GM21528 (cell line): ENCODE results near the gene ATP13A5.

Source experiments
- ATAC-seq: cut with Tn5 transposase; IDR thresholded peaks from one replicate; pipeline ENCODE4 v1.9.1; 2021; ENCODE audit warnings: mild to moderate bottlenecking, moderate library complexity; ENCODE audit not compliant: unreplicated experiment, low FRiP score

ATP13A5 gene

DNA sequence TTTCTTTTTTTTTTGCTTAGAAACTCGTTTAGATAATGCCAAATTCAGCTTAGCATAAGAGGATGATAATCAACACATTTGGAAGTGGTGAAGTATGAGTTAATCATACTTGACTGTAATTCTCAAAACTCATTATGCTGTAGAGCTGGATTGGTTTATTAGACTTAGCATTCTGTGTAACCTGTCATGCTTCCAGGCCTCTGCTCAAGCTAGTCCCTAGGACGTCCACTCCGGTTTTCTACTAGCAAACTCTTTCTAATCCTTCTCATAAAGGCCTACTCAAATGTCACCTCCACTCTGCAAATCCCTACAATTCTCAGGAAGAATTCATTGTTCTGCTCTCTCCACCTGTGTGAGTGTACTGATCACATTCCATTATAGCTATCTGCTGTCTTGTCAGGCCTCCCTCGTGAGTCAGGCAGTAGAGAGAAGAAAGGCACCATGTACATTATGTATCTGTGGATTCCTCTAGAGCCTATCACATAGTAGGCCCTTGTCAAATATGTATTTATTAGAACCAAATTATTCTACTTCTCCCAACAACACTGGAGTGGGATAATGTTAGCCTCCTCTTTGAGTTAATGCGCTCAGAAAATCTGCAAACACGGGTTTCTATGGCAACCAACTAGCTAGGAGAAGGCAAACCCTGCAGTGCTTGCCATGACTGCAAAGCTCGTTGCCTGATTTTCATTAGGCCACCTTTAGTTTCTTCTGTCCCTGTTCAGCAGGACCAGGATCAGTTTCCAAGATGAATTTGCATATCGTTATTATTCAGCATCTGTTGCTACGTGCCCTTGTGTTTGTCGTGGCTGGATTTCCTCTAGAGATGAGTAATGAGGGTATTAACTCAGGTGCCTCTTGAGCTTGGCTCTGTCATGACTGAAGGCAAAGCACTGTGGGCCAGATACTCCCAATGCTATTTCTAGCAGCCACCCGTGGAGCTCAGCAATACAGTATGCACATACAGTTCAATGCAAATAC, 30.7 kb downstream of the ATP13A5 start:
- no peak for ATAC-seq

DNA sequence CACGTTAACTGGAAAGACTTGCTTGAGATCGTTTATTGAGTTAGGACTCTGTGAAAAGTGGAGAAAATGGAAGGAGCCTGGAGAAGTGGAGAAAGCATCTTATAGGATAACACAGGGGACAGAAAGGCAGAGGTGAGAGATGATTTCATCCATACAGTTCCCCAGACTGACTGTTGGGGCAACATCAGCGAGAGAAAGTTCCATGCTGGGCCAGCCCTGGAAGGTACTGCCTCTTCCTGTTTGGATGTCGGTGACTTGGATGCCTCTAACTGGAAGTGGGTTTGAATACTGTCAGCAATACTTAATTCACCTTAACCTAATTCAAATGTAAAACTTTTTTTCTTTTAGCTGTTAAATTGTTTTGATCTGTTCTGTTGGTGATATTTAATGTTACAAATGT, 32.3 kb downstream of the ATP13A5 start:
- ATAC-seq: no peak

DNA sequence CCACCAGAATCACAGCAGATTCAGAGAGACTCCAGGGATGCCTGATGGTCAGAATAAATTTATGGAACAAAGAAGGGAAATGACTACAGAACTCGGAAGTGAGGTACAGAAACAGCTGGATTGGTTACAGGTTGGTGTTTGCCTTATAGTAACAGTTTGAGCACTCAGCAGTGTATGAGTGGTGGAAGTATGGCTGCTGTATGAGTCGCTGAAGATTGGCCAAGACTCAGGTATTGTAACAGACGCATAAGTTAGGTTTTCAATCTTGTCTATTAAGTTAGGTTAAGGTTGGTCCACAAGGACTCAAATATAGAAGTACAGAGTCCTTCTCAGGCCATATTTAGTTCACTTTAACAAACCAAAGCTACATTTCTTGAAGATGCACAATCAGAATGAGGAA, 33.1 kb downstream of the ATP13A5 start:
- ATAC-seq: no peak

DNA sequence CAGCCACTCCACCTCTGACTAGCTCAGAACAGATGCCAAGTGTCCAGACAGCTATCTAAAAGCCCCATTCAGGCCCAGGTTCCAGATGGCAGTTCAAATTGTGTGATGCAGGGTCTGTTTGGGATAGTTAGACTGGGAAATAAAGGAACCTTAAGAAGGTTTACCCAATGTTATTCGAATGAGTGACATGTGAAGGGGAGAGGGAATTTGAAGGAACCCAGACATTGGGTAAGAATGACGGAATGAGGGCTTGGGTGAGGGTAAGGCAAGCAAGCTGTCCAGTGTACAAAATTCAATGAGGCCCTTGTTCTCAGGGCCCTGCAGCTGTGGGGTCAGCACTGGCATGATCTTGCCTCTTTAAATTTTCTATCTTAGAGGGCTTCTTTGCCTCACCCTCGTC, 34.1 kb downstream of the ATP13A5 start:
- ATAC-seq: no peak

DNA sequence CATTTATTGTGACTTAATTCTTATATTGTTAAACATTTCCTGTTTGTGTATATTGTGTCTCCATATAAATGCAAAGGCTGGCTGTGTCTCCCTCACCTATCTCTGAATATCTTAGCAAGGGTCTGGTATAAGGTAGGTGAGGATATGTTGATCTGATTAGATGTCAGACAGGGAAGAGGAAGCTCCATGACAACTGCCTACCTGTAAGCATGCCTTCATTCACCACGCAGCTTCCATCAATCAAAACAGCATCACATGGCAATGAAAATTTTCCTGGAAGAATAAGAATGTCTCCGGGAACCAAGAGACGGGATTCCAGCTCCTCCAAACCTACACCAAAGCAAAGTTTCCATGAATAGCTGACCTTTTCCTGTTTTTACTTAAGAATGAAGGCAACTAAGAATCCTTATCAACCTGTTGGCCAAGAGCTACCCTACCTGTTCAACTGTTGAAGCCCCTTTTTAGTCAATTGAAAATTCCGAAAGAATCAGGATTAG, 34.8 kb downstream of the ATP13A5 start:
- ATAC-seq: no peak

DNA sequence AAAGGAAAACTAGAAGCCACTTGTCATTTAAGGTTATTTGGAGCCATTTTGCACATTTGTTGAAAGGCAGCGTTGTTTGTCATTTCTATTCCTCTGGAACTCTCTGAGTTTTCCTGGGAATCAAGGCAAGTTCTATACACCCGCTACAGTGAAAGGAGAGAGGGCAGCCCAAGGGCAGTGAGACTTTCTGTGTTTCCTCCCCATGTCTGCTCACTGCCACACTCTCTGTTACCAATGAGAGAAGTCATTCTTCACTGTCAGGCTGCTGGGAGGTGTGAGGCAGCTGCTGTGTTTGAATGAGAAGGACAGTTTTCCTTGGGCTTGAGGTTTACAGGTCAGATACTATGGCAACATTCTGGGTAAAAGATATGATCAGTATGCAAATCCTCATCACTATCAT, 36.0 kb downstream of the ATP13A5 start:
- no peak for ATAC-seq

DNA sequence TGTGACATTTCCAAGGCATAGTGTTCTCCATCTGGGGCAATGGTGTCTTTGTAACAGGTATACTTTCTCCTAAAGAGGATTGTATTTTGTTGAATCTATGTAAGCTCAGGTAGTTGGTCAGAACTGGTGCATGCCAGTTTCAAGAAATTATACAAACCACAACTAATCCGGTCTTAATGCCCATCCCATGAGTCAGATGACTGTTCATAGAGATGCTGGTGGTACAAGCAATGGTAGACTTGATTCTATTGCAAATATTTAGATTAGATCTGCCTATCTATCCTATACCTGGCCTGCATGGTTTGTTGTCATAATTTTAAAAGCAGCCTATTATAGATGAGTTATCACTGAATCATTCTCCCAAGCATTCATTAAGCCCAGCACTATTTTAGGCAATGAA, 43.5 kb downstream of the ATP13A5 start:
- ATAC-seq: no peak

DNA sequence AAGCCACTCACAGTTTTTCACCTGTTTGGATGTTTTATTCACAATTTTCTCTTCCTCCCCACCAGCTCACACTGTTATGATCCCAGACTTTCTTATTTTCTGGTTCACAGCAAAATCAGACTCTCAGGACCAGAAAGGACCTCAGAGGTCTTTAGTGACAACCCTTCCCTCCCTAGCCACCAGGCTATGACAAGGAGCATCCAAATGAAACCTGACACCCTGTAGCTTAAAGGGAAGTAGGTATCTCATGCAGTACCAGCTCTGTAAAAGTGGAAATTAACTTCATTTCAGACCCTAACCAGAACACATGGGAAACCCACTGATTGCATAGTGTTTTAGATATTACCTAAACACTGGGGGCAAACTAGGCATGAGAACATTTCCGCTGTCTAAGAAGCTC, 45.3 kb downstream of the ATP13A5 start:
- ATAC-seq: no peak

DNA sequence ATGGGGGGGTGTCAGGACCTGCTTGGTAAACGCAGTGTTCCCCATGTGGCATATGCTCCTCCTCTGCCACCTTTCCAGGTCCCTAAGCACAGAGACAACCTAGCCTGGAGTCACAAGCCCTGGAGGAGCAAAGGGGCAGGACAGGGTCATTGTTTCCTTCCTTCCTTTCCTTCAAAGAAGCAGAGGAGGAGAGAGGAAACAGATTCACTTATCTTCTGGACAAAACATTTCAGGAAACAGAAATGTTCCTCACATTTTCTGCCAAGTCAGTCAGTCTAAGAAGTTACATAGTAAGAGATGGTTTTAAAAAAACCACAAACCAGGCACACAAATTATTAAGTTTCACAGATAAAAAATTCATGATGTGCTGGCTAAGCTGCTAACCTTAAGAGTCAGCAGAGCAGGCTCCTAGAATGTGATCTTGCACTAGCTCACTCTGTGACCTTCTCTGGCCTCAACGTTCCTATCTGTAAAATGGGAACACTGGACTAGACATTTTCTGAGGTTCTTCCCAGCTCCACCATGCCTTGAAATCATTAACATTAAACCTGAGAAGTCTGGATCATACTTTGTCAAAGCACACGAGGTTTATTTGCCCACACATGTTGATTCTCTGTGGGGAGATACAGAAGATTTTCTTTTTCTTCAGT, 47.9 kb downstream of the ATP13A5 start:
- ATAC-seq: no peak

DNA sequence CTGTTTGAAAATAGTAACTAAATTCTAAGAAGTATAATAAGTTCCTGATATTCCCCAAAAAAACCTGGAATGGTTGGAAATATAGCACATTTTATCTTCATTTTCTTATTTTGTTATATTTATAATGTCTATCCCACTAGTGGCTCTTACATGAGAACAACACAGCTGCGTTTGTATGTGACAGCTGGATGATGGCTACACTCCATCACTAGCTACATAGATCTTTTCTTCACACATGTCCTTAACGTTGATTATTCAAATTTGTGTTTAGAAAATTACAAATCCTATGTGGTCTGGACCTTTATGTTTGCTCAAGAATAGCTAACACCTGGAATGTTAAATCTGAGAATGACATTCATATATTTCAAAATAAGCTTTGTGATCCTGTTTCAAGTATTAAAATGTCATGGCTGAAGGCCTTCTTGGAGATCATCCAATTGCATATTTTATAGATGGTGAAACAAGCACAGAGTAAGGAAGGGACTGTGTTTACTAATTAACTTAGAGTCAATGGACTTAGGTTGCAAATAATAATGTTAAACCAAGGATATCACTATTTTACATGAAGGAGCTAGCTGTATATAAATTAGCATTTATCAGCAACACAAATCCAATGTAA, 60.8 kb downstream of the ATP13A5 start:
- no peak for ATAC-seq

DNA sequence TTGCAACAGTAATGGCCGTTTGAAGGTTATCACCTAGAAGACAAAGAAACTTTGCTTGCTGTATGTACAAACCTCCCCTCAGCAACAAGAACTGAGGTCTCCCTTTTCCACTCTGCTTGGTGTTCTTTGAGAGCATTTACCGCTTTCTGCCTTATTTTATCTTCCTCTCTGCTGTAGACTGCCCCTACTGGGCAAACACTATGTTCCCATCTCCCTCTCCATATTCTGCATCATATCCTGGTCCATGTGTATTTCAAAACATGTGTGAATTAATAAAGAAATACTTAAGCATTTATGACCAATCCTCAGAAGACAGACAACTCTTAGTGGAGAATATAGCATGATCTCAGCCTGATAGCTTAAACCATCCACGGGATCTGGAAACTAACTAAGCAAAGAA, 64.4 kb downstream of the ATP13A5 start:
- no peak for ATAC-seq

DNA sequence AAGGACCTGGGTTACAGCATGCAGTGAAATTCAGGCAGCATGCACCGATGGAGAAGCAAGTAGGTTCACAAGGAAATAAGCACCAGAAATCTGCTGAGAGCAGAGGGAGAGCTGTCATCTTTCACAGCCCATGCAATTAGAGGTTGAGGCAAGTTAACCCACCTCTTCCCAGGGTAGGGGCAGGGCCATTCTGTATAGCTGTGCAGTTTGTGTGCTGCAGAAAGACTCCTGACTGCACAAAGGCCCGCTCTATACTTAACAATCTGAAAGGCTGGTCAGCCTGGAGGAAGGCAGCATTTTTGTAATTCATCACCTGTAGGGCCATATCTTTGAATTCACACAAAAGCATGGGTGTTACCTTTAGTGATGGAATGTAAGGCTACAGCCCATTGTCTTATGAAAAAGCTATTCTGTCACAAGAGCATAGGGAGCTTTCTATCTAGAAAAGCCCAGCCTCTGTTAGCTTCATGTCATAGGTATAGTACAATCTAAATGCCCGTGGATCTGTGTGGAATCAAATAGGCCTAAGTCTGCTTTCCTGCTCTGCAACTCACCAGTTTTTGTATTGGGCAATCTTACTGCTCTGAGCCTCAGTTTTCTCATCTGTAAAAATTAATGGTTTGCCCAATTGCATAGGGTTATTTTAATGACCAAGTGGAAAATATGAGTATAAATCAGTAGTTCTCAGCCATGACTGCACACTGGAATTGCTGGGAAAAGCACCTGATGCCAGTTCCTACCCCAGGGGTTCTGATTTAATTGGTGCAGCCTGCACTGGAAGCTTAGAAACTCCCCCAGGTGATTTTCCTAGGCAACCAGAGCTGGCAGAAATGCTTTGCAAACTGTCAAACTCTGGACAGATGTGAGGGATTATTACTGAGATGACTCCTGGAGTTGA, 65.2 kb downstream of the ATP13A5 start:
- no peak for ATAC-seq

DNA sequence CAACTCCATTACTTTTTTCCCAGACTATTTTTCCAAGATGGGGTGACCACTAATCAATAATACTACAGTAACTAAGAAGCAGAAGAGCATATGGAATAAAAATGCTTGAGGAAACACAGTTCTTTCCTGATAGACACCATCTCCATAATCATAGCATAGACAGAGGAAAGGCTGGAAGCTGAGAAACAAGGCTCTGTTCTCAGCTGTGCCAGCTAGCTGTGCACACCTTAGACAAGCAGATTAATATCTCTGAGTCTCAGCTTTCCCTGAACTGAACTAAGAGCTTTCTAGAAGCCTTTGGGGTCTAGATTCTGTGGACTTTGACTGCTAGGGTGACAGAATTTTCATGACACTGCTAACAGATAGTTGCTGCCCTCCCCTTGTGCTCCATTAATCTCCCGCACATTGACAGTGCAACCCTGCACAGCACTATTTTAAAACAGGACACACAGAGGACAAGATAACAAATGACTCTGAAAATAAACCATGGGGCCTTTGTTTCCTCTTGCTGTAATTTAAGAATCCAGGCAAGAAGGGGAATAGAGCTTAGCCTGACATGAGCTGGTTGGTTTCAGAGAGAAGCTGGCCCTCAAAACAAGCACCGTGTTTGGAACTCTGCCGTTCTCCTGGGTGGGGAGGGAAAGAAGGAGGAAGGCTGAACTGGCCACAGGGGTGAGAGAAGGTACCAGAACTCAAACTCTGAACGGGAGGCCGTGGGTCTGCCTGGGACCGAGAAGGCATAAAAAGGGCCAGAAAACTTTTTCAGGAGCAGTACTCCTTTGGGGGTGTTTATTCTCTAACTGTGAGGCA, 67.4 kb downstream of the ATP13A5 start:
- no peak for ATAC-seq

DNA sequence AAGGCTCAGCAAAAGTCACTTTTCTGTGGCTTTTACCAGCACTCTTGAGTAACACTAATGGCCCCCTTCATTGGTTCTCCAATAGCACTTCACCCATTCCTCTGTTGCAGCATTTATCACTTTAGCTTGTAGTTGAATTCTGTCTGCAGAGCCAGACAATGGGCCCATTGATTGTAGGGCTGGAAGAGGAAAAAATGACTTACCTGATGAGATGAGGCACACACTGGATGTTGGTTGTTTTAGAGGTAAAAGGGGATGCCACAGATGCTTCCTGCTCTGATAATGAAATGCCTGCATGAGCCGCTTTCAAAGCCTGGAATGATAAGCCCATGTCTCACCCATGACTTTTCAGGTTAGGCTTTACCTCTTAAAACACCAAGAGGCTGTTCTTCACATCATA, 73.2 kb downstream of the ATP13A5 start:
- ATAC-seq: no peak

DNA sequence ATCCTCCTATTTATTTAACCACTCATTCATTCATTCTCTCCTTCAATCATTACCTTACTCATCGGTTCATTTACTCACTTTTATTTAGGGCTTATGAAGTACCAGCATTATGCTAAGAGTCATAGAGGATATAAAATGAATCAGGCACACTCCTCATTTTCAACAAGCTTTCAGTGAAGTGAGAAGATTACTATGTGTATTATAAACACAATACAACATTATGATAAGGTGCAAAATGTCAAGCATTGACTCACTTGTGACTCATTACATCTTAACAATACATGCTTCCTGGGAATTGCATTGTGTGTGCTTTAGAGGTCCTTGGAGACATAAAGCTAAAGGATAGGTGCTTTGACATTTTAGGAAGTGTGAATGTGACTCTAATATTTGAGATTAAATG, 77.1 kb downstream of the ATP13A5 start:
- ATAC-seq: no peak

DNA sequence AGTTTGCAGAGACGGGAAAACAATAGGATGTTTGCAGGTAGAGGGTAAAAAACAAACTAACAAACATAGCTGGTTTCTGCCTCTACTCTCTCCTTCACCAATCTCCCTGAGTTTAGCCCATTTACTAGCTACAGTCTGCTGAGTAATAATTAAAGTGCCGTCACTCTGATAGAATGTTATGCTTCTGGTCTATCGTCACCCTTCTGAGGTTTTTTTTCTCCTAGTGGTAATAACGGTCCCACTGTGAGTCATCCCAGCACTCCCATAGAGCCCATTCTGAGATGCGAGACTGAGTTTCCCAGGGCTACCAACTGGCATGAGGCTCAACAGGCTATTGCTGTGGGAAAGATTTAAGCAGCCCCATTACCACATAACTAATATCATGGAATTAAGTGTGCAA, 81.1 kb downstream of the ATP13A5 start:
- ATAC-seq: no peak

DNA sequence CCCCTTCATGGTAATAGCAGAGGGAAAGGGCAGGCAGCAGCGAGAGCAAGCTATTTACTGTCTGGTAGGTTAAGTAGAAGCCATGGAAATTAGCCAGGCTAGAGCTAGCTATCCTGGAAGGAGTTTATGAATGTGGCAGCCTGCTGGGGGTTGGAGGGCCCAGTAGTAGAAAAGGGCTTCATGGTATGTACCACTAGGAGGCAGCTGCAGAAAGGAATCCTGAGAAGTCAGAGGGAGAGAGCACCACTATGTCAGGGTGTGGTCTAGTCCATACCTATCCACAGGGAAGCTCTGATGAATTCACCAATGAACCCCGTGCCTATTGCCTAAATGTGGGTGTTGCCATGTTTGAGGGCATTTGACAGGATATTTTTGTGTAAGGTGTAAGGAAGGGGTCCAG, 82.6 kb downstream of the ATP13A5 start:
- no peak for ATAC-seq

DNA sequence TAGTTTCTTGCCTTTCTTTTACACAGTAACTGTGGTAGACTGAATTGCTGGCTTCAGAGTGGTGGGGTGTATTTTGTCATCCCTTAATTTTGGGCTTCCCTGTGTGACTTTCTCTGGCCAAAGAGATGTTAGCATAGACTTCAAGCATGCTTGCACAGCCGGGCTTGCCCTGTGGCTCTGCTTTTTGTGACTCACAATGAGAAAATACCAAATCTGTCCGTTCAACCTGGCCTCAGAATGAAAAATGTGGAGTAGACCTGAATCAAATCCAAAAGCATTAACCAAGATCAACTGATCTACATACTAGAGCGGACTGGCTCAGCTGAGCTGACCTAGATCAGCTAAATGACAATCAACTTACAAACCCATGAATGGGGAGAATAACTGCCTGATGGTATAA, 86.2 kb downstream of the ATP13A5 start:
- no peak for ATAC-seq

DNA sequence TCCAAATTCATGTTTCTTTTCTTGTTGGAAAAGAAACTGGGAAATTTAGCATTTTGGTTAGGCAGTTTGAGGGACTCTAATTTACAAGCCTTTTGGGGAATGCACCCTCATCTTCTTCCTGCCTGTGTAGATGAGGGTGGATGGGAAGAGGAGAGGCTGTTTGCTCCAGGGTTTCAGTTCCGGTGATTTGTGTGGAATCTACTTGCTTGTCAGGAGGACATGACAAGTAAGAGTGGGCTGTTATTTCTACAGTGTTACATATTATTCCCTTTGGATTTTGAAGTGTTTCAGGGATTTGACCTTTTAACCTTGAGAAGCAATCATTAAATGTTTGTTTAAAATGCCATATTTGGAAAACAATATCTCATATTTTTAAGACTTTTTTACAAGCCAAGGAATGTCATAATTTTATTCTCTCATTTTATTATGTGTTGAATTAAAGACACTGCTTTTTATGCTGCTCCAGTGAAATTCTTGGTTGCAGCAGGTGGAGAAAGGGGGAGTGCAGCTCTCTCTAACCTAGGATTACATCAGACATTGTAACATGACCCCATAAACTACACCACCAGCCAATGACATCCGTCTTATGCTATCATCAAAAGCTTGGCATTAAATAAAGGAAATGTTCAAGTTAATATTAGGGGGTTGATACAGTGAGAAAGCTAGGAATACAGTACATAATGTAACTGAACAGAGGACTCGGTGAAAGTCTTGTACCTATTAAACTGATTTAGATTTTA, 107.3 kb downstream of the ATP13A5 start:
- ATAC-seq: no peak
